WTC11 (cell line): Measurements from ENCODE around the gene CSE1L.

ENCODE experiments used
- ELF4 ChIP-seq: sonication (generic); formaldehyde crosslinking; IDR thresholded peaks from 2 replicates; pipeline ENCODE4 v1.8.1; 2022; ENCODE audit warnings: low read depth, mild to moderate bottlenecking, moderate library complexity, missing genetic modification reagents
- JUN ChIP-seq: sonication (generic); formaldehyde crosslinking; IDR thresholded peaks from 2 replicates; pipeline ENCODE4 v1.8.0; 2023; ENCODE audit warnings: mild to moderate bottlenecking, missing genetic modification reagents
- NFE2L1 ChIP-seq: sonication (generic); formaldehyde crosslinking; IDR thresholded peaks from 2 replicates; pipeline ENCODE4 v1.8.1; 2023; ENCODE audit warnings: missing genetic modification reagents
- TCF7 ChIP-seq: sonication (generic); formaldehyde crosslinking; IDR thresholded peaks from 2 replicates; pipeline ENCODE4 v1.8.0; 2022; ENCODE audit warnings: mild to moderate bottlenecking, low read depth, missing genetic modification reagents, moderate library complexity
- TEAD4 ChIP-seq: sonication (generic); formaldehyde crosslinking; IDR thresholded peaks from 2 replicates; pipeline ENCODE4 v1.8.0; 2022; ENCODE audit warnings: mild to moderate bottlenecking, missing genetic modification reagents
- TF ChIP-seq, protein P1 (sequence below): sonication (generic); formaldehyde crosslinking; IDR thresholded peaks from 2 replicates; pipeline ENCODE4 v1.8.1; 2022; ENCODE audit warnings: low read depth, mild to moderate bottlenecking, moderate library complexity, missing genetic modification reagents, borderline replicate concordance
- TF ChIP-seq, protein P2 (sequence below): fragments of 200-600 bp; IDR thresholded peaks from 2 replicates; pipeline ENCODE4 v1.8.0; 2022; ENCODE audit warnings: antibody characterized with exemption
- TF ChIP-seq, protein P3 (sequence below): sonication (generic); formaldehyde crosslinking; IDR thresholded peaks from 2 replicates; pipeline ENCODE4 v1.8.1; 2023; ENCODE audit warnings: mild to moderate bottlenecking, moderate library complexity, missing genetic modification reagents
- TF ChIP-seq, protein P4 (sequence below): sonication (generic); formaldehyde crosslinking; IDR thresholded peaks from 2 replicates; pipeline ENCODE4 v1.8.1; 2022; ENCODE audit warnings: missing genetic modification reagents, borderline replicate concordance

DNA sequence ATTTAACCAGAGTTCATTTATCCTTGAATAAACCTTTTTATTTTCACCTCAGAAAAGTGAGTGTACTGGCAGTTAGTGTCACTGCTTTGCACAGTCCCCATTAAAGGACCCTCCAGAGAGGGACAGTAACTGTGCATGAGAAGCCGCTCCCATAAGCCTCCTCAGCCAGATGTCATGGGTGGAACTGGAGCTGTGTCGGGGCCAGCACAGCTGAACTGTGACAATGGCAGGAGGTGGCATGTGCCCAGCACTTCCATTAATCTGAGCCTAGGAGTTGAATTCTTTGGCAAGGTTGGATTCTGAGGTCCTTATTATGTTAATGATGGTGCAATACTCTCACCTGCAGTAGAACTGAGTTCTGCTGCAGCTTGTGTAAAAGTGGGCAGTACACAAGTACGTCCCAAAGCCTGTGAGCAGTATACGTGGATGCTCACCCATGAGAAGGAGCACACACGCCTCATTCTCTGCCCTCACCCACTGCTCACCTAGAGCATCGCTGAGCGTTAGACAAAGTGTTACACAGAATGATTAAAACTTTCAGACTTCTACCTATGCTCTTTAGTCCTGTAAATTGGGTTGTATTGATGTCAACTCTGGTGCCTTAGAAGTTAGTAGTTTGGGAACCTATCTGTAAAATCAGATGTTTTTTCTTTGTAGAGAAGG, 11.9 kb upstream of the CSE1L start:
- TF ChIP-seq JUN (CRISPR knock-in tag), result no peak
- TF ChIP-seq TEAD4 (CRISPR knock-in tag), result no peak
- TF ChIP-seq, protein P1, sequence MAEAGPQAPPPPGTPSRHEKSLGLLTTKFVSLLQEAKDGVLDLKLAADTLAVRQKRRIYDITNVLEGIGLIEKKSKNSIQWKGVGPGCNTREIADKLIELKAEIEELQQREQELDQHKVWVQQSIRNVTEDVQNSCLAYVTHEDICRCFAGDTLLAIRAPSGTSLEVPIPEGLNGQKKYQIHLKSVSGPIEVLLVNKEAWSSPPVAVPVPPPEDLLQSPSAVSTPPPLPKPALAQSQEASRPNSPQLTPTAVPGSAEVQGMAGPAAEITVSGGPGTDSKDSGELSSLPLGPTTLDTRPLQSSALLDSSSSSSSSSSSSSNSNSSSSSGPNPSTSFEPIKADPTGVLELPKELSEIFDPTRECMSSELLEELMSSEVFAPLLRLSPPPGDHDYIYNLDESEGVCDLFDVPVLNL, result no peak
- TF ChIP-seq, protein P2, sequence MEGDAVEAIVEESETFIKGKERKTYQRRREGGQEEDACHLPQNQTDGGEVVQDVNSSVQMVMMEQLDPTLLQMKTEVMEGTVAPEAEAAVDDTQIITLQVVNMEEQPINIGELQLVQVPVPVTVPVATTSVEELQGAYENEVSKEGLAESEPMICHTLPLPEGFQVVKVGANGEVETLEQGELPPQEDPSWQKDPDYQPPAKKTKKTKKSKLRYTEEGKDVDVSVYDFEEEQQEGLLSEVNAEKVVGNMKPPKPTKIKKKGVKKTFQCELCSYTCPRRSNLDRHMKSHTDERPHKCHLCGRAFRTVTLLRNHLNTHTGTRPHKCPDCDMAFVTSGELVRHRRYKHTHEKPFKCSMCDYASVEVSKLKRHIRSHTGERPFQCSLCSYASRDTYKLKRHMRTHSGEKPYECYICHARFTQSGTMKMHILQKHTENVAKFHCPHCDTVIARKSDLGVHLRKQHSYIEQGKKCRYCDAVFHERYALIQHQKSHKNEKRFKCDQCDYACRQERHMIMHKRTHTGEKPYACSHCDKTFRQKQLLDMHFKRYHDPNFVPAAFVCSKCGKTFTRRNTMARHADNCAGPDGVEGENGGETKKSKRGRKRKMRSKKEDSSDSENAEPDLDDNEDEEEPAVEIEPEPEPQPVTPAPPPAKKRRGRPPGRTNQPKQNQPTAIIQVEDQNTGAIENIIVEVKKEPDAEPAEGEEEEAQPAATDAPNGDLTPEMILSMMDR, result no peak
- TF ChIP-seq, protein P3, sequence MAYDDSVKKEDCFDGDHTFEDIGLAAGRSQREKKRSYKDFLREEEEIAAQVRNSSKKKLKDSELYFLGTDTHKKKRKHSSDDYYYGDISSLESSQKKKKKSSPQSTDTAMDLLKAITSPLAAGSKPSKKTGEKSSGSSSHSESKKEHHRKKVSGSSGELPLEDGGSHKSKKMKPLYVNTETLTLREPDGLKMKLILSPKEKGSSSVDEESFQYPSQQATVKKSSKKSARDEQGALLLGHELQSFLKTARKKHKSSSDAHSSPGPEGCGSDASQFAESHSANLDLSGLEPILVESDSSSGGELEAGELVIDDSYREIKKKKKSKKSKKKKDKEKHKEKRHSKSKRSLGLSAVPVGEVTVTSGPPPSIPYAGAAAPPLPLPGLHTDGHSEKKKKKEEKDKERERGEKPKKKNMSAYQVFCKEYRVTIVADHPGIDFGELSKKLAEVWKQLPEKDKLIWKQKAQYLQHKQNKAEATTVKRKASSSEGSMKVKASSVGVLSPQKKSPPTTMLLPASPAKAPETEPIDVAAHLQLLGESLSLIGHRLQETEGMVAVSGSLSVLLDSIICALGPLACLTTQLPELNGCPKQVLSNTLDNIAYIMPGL (CRISPR knock-in tag), result no peak
- TF ChIP-seq TCF7 (CRISPR knock-in tag), result no peak
- TF ChIP-seq, protein P4, sequence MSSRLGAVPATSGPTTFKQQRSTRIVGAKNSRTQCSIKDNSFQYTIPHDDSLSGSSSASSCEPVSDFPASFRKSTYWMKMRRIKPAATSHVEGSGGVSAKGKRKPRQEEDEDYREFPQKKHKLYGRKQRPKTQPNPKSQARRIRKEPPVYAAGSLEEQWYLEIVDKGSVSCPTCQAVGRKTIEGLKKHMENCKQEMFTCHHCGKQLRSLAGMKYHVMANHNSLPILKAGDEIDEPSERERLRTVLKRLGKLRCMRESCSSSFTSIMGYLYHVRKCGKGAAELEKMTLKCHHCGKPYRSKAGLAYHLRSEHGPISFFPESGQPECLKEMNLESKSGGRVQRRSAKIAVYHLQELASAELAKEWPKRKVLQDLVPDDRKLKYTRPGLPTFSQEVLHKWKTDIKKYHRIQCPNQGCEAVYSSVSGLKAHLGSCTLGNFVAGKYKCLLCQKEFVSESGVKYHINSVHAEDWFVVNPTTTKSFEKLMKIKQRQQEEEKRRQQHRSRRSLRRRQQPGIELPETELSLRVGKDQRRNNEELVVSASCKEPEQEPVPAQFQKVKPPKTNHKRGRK, result no peak
- TF ChIP-seq NFE2L1 (CRISPR knock-in tag), result no peak
- TF ChIP-seq ELF4 (CRISPR knock-in tag), result no peak
